NOMO-1 treated with DMSO at 0.1 percent for 48 hours (cell line): ENCODE measurements around the gene SCPEP1.
A peak's percentile ranks its signal among the peaks of the same experiment; 100 is the strongest.

Experiments
- DNase-seq: peaks from one replicate; lab custom pipeline; 2025; ENCODE audit not compliant: unreplicated experiment; lab: John Stamatoyannopoulos, UW

Gene SCPEP1

GRCh38 chr17:56994009-56994792 is 16.3 kb downstream of the SCPEP1 start:
- DNase-seq: no peak

- DNase-seq: no peak
Measured at GRCh38 chr17:56995766-56996165, 17.8 kb downstream of the SCPEP1 start.

GRCh38 chr17:56997313-56997712 is 19.4 kb downstream of the SCPEP1 start:
- no peak for DNase-seq

- no peak for DNase-seq
Measured at GRCh38 chr17:57001541-57001940, 23.6 kb downstream of the SCPEP1 start.

GRCh38 chr17:57002904-57003303 is 25.0 kb downstream of the SCPEP1 start:
- DNase-seq: no peak

GRCh38 chr17:57004944-57005579 is 27.1 kb downstream of the SCPEP1 start:
- DNase-seq: peak; percentile 97

- DNase-seq: peak; percentile 28
Measured at GRCh38 chr17:57006040-57006439, 28.1 kb downstream of the SCPEP1 start.

GRCh38 chr17:57008958-57009357 is 31.0 kb downstream of the SCPEP1 start:
- no peak for DNase-seq

GRCh38 chr17:57009737-57010445 is 32.0 kb downstream of the SCPEP1 start:
- peak; percentile 63 for DNase-seq

- DNase-seq: no peak
Measured at GRCh38 chr17:57010487-57010886, 32.6 kb downstream of the SCPEP1 start.

GRCh38 chr17:57011491-57012015 is 33.6 kb downstream of the SCPEP1 start:
- no peak for DNase-seq

- DNase-seq: no peak
Measured at GRCh38 chr17:57016071-57016763, 38.3 kb downstream of the SCPEP1 start.

GRCh38 chr17:57016764-57017116 is 38.8 kb downstream of the SCPEP1 start:
- no peak for DNase-seq

GRCh38 chr17:57017625-57018024 is 39.7 kb downstream of the SCPEP1 start:
- DNase-seq: no peak

GRCh38 chr17:57020208-57020607 is 42.3 kb downstream of the SCPEP1 start:
- DNase-seq: no peak

GRCh38 chr17:57021226-57021940 is 43.5 kb downstream of the SCPEP1 start:
- no peak for DNase-seq

- DNase-seq: no peak
Measured at GRCh38 chr17:57025876-57026275, 47.9 kb downstream of the SCPEP1 start.

- DNase-seq: no peak
Measured at GRCh38 chr17:57027852-57028251, 49.9 kb downstream of the SCPEP1 start.

GRCh38 chr17:57032343-57032742 is 54.4 kb downstream of the SCPEP1 start:
- no peak for DNase-seq

- no peak for DNase-seq
Measured at GRCh38 chr17:57033296-57033695, 55.4 kb downstream of the SCPEP1 start.
